Measurements from ENCODE around the gene HOXA13.

The HOXA13 gene

GRCh38 chr7:27180431-27181420, 19.2 kb downstream of the HOXA13 start:
- DNase-seq: no peak

GRCh38 chr7:27179503-27180430, 20.1 kb downstream of the HOXA13 start:
- DNase-seq: peak; percentile 88

- DNase-seq: no peak
These were observed 20.9 kb downstream of the HOXA13 start for GRCh38 chr7:27179030-27179429.

- no peak for DNase-seq
These were observed 21.5 kb downstream of the HOXA13 start for GRCh38 chr7:27178366-27178765.

GRCh38 chr7:27177795-27178320, 22.0 kb downstream of the HOXA13 start:
- no peak for DNase-seq

- DNase-seq: no peak
These were observed 22.7 kb downstream of the HOXA13 start for GRCh38 chr7:27176962-27177794.

- DNase-seq: no peak
These were observed 23.4 kb downstream of the HOXA13 start for GRCh38 chr7:27176524-27176845.

GRCh38 chr7:27175626-27176523, 24.0 kb downstream of the HOXA13 start:
- DNase-seq: no peak

- no peak for DNase-seq
These were observed 24.8 kb downstream of the HOXA13 start for GRCh38 chr7:27174874-27175625.

GRCh38 chr7:27173956-27174873, 25.7 kb downstream of the HOXA13 start, which contains the start of gene HOXA10:
Gene HOXA10, minus strand, starts transcription at chr7:27174320. Its CDS starts 14 bp downstream, at chr7:27174306.
- peak; percentile 72 for DNase-seq

GRCh38 chr7:27173511-27173955, 26.4 kb downstream of the HOXA13 start:
- peak; percentile 80 for DNase-seq

GRCh38 chr7:27172823-27173510, 26.9 kb downstream of the HOXA13 start:
- peak; percentile 73 for DNase-seq

- peak; percentile 67 for DNase-seq
These were observed 27.5 kb downstream of the HOXA13 start for GRCh38 chr7:27172315-27172774.

GRCh38 chr7:27171637-27172314, 28.1 kb downstream of the HOXA13 start:
- peak; percentile 70 for DNase-seq

GRCh38 chr7:27171325-27171636, 28.6 kb downstream of the HOXA13 start:
- no peak for DNase-seq

GRCh38 chr7:27170426-27171324, 29.2 kb downstream of the HOXA13 start:
- DNase-seq: no peak

All from hematopoietic multipotent progenitor cell treated with erythropoietin and hydrocortisone succinate and interleukin-3 and kit ligand, for 4 days (in vitro differentiated cells).